Measurements from ENCODE around the gene DBNDD1. TPM values are rescaled to one million over a fixed set of nuclear protein-coding genes. Genes with fewer than 3 reads are reported as not detected.
"Not testable (repeated sequence)": the region's sequence is repeated elsewhere in the genome, so short reads cannot be mapped to it uniquely, and the experiment has no call there.

DBNDD1 gene
- total and polyA plus RNA-seq, 4 donors, result 0.09 to 1.5 (median 0.82) TPM

GRCh38 chr16:90057738-90058173 lies 38.5 kb upstream of the DBNDD1 start:
- Histone ChIP-seq H3K4me3 (ENCODE audit: low read depth in 1 of 3, low read length in 3 of 3) (no peak overlapping the region), H3K9me3 (ENCODE audit: control insufficient read depth in 4 of 4, low read length in 3 of 4) (peaks cover 0 to 7% (median 3%) of the 10 kb centered on the region in 4 donors)

GRCh38 chr16:90056521-90056920 lies 37.3 kb upstream of the DBNDD1 start:
- H3K36me3 ChIP-seq (ENCODE audit: control insufficient read depth in 4 of 4, insufficient read depth in 3 of 4, low read depth in 1 of 4, low read length in 3 of 4); H3K27me3 ChIP-seq (ENCODE audit: control insufficient read depth in 4 of 4, insufficient read depth in 4 of 4, low read length in 3 of 4); H3K27ac ChIP-seq (ENCODE audit: low read depth in 1 of 2, low read length in 2 of 2); H3K4me1 ChIP-seq (ENCODE audit: control insufficient read depth in 4 of 4, insufficient read depth in 4 of 4, low read length in 3 of 4); H3K9ac ChIP-seq (ENCODE audit: low read depth in 1 of 2, low read length in 2 of 2); DNase-seq (ENCODE audit: low spot score); H3K4me3 ChIP-seq (ENCODE audit: low read depth in 1 of 3, low read length in 3 of 3); H3K9me3 ChIP-seq (ENCODE audit: control insufficient read depth in 4 of 4, low read length in 3 of 4): not testable (repeated sequence)
- 83% methylated on average over 15 of the region's 15 CpGs for WGBS

More at GRCh38 chr16:90057738-90058173, 38.5 kb upstream of the DBNDD1 start:
- H3K4me1 ChIP-seq (ENCODE audit: control insufficient read depth in 4 of 4, insufficient read depth in 4 of 4, low read length in 3 of 4), result no peaks in the 10 kb centered on the region
- H3K27me3 ChIP-seq (ENCODE audit: control insufficient read depth in 4 of 4, insufficient read depth in 4 of 4, low read length in 3 of 4), result no peaks in the 10 kb centered on the region
- DNase-seq (ENCODE audit: low spot score), result no peak
- WGBS, result 59% methylated on average over 8 of the region's 8 CpGs
- no peak overlapping the region for H3K9ac ChIP-seq (ENCODE audit: low read depth in 1 of 2, low read length in 2 of 2)
- TF ChIP-seq FOXA1 (IDR thresholded peaks at IDR 0.05) (no peak), HNF4A (conservative IDR thresholded peaks at IDR 0.05) (no peak), REST (IDR thresholded peaks at IDR 0.05) (no peak), TAF1 (conservative IDR thresholded peaks at IDR 0.05) (no peak), SP1 (IDR thresholded peaks at IDR 0.05) (no peak), ATF3 (IDR thresholded peaks at IDR 0.05) (no peak), CTCF (IDR thresholded peaks at IDR 0.05; ENCODE audit: low read depth, low read length, missing input control) (no peak), NR2F2 (IDR thresholded peaks at IDR 0.05) (no peak), RAD21 (IDR thresholded peaks at IDR 0.05) (no peak), HNF4G (IDR thresholded peaks at IDR 0.05) (no peak), EGR1 (IDR thresholded peaks at IDR 0.05; ENCODE audit: low read depth in 2 of 2) (no peak), GABPA (IDR thresholded peaks at IDR 0.05 in 1 of 2, conservative IDR thresholded peaks at IDR 0.05 in 1 of 2) (no peak), MAX (IDR thresholded peaks at IDR 0.05) (no peak), ZBTB33 (IDR thresholded peaks at IDR 0.05) (no peak), YY1 (IDR thresholded peaks at IDR 0.05) (no peak), RXRA (IDR thresholded peaks at IDR 0.05) (no peak)
- H3K27ac ChIP-seq (ENCODE audit: low read depth in 1 of 2, low read length in 2 of 2), result no peak overlapping the region
- H3K36me3 ChIP-seq (ENCODE audit: control insufficient read depth in 4 of 4, insufficient read depth in 3 of 4, low read depth in 1 of 4, low read length in 3 of 4), result no peaks in the 10 kb centered on the region
